Hepatocyte (in vitro differentiated cells): ENCODE measurements around the gene PLXNB2. TPM values are rescaled to one million over a fixed set of nuclear protein-coding genes. Genes with fewer than 3 reads are reported as not detected.

Experiments
- DNase-seq: peaks from one replicate; pipeline ENCODE4 v3.0.0-alpha.2; 2016; ENCODE audit warnings: low spot score
- H2AFZ ChIP-seq: fragments of 200-600 bp; sonication (generic); 2 replicates; pipeline ENCODE4 v1.6.0; 2016; ENCODE audit warnings: antibody characterized with exemption, mild to moderate bottlenecking
- H3K27ac ChIP-seq: fragments of 200-600 bp; sonication (generic); 2 replicates; pipeline ENCODE4 v1.5.1; 2016; ENCODE audit warnings: mild to moderate bottlenecking
- H3K27me3 ChIP-seq: fragments of 200-600 bp; sonication (generic); 2 replicates; pipeline ENCODE4 v1.6.1; 2016
- H3K36me3 ChIP-seq: fragments of 200-600 bp; sonication (generic); replicated peaks from 2 replicates; pipeline ENCODE4 v1.5.1; 2016; ENCODE audit warnings: low read depth; ENCODE audit not compliant: insufficient read depth
- H3K4me1 ChIP-seq: fragments of 200-600 bp; sonication (generic); 2 replicates; pipeline ENCODE4 v1.5.1; 2016; ENCODE audit warnings: mild to moderate bottlenecking, moderate library complexity; ENCODE audit not compliant: insufficient read depth
- H3K4me2 ChIP-seq: fragments of 200-600 bp; sonication (generic); 2 replicates; pipeline ENCODE4 v1.6.0; 2016
- H3K4me3 ChIP-seq: fragments of 200-600 bp; sonication (generic); 2 replicates; pipeline ENCODE4 v1.5.1; 2016; ENCODE audit warnings: mild to moderate bottlenecking
- H3K79me2 ChIP-seq: fragments of 200-600 bp; sonication (generic); 2 replicates; pipeline ENCODE4 v1.6.0; 2017; ENCODE audit warnings: mild to moderate bottlenecking
- H3K9me2 ChIP-seq: fragments of 200-600 bp; sonication (generic); replicated peaks from 2 replicates; pipeline ENCODE4 v1.6.0; 2017; ENCODE audit warnings: mild to moderate bottlenecking; ENCODE audit not compliant: insufficient read depth
- H3K9me3 ChIP-seq: fragments of 200-600 bp; sonication (generic); 2 replicates; pipeline ENCODE4 v1.5.1; 2016; ENCODE audit warnings: low read depth, mild to moderate bottlenecking
- H4K20me1 ChIP-seq: fragments of 200-600 bp; sonication (generic); 2 replicates; pipeline ENCODE4 v1.6.0; 2016; ENCODE audit warnings: mild to moderate bottlenecking; ENCODE audit not compliant: insufficient read depth, poor library complexity, severe bottlenecking
- CTCF ChIP-seq: fragments of 200-600 bp; sonication (generic); IDR thresholded peaks from 2 replicates; pipeline ENCODE4 v1.5.1; 2016; ENCODE audit warnings: antibody characterized with exemption, mild to moderate bottlenecking; ENCODE audit not compliant: poor library complexity
- EZH2 ChIP-seq: fragments of 200-600 bp; sonication (generic); IDR thresholded peaks from 2 replicates; pipeline ENCODE4 v1.6.1; 2016; ENCODE audit warnings: antibody characterized with exemption, mild to moderate bottlenecking, borderline replicate concordance
- EZH2phosphoT487 ChIP-seq: fragments of 200-600 bp; sonication (generic); IDR thresholded peaks from one replicate; pipeline ENCODE4 v1.6.1; 2018; ENCODE audit warnings: antibody characterized with exemption, mild to moderate bottlenecking, low read depth, moderate library complexity; ENCODE audit not compliant: unreplicated experiment, severe bottlenecking
- WGBS: methylation state at CpG from one replicate; pipeline ENCODE4 v1.1.6; 2016; ENCODE audit warnings: low lambda C conversion rate; ENCODE audit errors: missing lambda C conversion rate; 5-methylcytosine and 5-hydroxymethylcytosine counted together
- polyA plus RNA-seq: library from polyadenylated mRNA; unstranded; fragments of >200 nt; fragmentation: Nextera tagmentation; extraction: Ambion mirVana; gene quantifications from 2 replicates; pipeline ENCODE4 v1.2.1, GENCODE V29; 2016
- total RNA-seq: library from RNA; depleted of rRNA; stranded (reverse); fragments of >200 nt; gene quantifications from 2 replicates; pipeline ENCODE4 v1.2.3, GENCODE V29; 2014

The PLXNB2 gene
- total and polyA plus RNA-seq, 2 experiments from 2014 or later = 113 to 147 TPM

DNA sequence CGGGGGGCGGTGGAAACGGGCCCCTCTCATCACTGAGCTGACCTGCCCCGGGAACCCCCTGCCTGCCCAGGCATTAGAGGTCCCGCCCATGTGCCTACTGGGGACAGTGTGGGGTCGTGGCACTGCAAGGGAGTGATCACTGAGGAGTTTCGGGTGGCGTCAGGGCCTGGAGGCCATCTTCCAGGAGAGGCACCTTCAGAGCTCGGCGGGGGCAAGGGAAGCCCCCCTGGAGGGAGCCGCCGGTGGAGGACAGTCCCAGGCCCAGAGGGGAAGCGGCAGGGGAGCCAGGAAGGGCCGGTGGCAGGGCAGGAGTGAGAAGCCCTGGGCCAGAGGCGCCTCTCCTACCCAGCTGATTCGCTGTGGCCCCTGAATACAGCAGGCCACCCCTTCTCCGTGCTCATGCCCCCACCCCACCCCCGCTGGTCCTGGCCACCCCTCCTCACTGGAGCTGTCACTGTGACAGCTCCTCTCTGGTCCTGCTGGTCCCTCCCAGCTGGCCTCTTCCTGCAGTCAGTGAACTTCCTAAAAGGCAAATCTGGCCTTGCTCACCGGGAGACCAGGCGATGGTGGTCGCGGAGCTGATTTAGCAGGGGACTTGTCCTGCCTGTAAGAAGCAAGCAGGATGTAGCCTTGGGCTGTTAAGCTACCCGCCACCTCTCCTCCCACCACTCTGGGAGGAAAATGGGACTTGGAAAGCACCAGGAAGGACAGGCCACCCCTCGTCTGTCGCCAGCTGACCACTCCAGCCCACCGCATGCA is 35.2 kb downstream of the PLXNB2 start:
- Histone ChIP-seq H3K4me1 (peaks cover 34% of the 10 kb centered on the region), H3K27ac (no peak overlapping the region), H3K79me2 (no peaks in the 10 kb centered on the region), H3K36me3 (no peaks in the 10 kb centered on the region), H3K4me2 (peak overlapping the region; percentile 99), H3K9me3 (no peaks in the 10 kb centered on the region), H3K9me2 (no peaks in the 10 kb centered on the region), H3K4me3 (no peak overlapping the region), H3K27me3 (peaks cover 28% of the 10 kb centered on the region), H4K20me1 (peaks cover 2% of the 10 kb centered on the region), H2AFZ (no peak overlapping the region)
- TF ChIP-seq EZH2phosphoT487 = no peak
- no peak for TF ChIP-seq EZH2
- 49% methylated on average over 14 of the region's 26 CpGs for WGBS
- no peak for DNase-seq

DNA sequence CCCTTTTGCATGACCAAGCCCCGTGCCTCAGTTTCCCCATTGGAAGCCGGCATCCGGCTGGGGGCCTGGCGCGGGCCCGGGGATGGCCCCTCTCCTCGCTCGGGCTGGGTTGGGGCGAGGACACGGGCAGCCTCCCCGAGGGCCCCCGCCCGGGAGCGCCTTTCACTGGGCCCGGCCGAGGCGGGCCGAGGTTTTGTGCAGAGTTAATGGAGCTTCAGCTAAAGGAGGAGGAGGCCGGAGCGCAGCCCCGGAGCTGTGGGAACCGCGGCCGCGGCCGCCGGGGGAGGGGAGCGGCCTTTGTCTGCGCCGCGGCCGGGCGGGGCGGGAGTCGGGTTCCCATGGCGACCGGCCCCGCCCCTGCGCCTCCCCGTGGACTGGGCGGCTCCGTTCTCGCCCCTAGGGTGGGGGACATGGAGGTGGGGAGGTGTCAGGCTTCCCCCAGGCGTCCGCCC is 35.9 kb downstream of the PLXNB2 start:
- H3K79me2 ChIP-seq = no peaks in the 10 kb centered on the region
- H3K36me3 ChIP-seq = no peaks in the 10 kb centered on the region
- H4K20me1 ChIP-seq = peaks cover 2% of the 10 kb centered on the region
- TF ChIP-seq EZH2phosphoT487 (no peak), CTCF (peak; percentile 31), EZH2 (no peak)
- H3K27ac ChIP-seq = no peak overlapping the region
- peaks cover 28% of the 10 kb centered on the region for H3K27me3 ChIP-seq
- no peaks in the 10 kb centered on the region for H3K9me3 ChIP-seq
- peaks cover 34% of the 10 kb centered on the region for H3K4me1 ChIP-seq
- H2AFZ ChIP-seq = no peak overlapping the region
- H3K4me2 ChIP-seq = peak overlapping the region; percentile 99
- 5% methylated on average over 16 of the region's 45 CpGs for WGBS
- H3K4me3 ChIP-seq = peak overlapping the region; percentile 5
- DNase-seq = peak; percentile 84
- H3K9me2 ChIP-seq = no peaks in the 10 kb centered on the region

DNA sequence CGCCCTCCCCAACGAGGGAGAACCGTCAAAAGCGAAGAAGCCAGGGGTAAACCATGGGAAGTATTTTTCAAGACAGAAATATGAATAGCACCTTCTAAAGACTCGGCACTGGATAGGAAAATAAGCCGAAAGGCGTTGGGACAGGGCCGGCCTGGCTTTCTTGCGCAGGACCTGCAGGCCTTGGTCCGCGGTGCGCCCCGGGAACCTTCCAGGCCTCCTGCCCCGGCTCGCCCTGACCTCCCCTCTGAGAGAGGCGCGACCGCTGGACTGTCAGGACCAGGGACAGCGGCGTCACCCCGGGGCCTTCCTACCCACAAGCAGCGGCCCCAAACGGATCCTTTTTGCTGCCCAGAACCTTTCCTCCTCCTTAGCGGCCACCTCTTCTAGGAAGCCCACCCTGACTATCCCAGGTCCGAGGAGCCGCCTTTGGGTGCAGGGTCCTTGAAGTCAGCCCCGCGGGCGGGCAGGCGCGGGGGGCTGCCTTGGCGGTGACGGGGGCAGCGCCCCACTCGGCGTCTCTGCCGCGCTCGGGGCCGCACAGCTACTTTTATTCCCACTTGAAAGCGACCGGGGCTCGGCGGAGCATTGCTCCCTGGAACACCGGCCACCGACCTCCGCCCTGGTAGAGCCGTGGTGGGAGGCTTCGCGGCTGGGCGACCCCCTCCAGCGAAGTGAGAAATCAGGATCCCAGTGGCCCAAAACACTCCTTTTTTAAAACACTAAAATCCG is 36.6 kb downstream of the PLXNB2 start:
- peak; percentile 87 for DNase-seq
- no peak overlapping the region for H3K27ac ChIP-seq
- no peak for TF ChIP-seq CTCF
- TF ChIP-seq EZH2 = peak; percentile 77

DNA sequence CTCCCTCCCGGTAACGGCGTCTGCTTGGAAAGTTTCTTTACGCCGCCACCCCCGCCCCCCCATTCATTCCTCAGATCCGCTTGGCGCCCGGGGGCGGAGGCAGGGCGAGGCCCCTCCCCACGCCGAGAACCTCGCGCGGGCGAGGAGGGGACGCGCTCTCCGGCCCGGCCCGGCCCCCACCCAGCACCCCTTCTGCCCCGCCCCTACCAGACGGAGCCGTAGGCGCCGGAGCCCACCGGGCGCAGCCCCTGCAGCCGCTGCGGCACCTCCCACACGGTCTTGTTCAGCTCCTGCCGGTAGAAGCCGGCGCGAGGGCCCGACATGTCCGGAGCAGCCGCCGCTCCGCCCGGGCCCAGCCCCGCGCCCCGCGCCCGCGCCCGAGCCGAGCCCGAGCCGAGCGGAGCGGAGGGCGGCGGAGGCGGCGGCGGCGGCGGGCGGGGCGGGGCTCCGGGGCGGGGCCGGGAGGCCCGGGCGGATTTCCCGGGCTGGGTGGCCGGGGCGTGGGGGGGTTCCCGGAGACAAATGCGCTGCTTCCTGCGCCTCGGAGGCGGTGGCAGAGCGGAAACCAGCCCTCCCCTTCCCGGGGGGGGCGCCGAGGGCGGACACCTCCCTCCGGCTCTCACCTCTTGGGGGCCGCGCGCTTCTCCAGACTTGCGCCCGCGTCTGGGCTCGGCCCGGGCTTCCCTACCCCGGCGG is 37.3 kb downstream of the PLXNB2 start, which contains the start of gene MAPK11:
Gene MAPK11, minus strand, starts transcription at position 411 of the 696 bp plus-strand sequence. Its CDS starts 88 bp downstream, at position 323.
- Histone ChIP-seq H4K20me1 (peaks cover under 1% of the 10 kb centered on the region), H3K36me3 (no peaks in the 10 kb centered on the region), H3K79me2 (no peaks in the 10 kb centered on the region), H3K27me3 (peaks cover 28% of the 10 kb centered on the region), H3K4me3 (peak within 1 kb of the TSS; percentile 29), H2AFZ (peak within 1 kb of the TSS; percentile 45), H3K27ac (no peak within 1 kb of the TSS), H3K9me2 (no peaks in the 10 kb centered on the region), H3K4me2 (peak within 1 kb of the TSS; percentile 99), H3K9me3 (no peaks in the 10 kb centered on the region), H3K4me1 (peaks cover 34% of the 10 kb centered on the region)
- WGBS = 1% methylated on average over 11 of the region's 92 CpGs
- peak; percentile 53 for DNase-seq
- no peak for TF ChIP-seq EZH2
- TF ChIP-seq EZH2phosphoT487 = no peak
- TF ChIP-seq CTCF = no peak

More for the DNA sequence above, 36.6 kb downstream of the PLXNB2 start:
- Histone ChIP-seq H3K4me2 (peak overlapping the region; percentile 99), H3K27me3 (peaks cover 28% of the 10 kb centered on the region), H2AFZ (peak overlapping the region; percentile 45), H3K9me2 (no peaks in the 10 kb centered on the region), H4K20me1 (peaks cover 2% of the 10 kb centered on the region), H3K9me3 (no peaks in the 10 kb centered on the region), H3K79me2 (no peaks in the 10 kb centered on the region), H3K4me1 (peaks cover 34% of the 10 kb centered on the region), H3K36me3 (no peaks in the 10 kb centered on the region), H3K4me3 (peak overlapping the region; percentile 21)
- 11% methylated on average over 46 of the region's 53 CpGs for WGBS
